ENCODE data around the gene FGD5. TPM values are rescaled to one million over a fixed set of nuclear protein-coding genes. Genes with fewer than 3 reads are reported as not detected.

FGD5 gene
- total and polyA plus RNA-seq, 7 experiments from 2014 or later, result 0.37 TPM; not detected in 6

GRCh38 chr3:14783480-14784086, 35.2 kb upstream of the FGD5 start:
- Mint-ChIP-seq H3K9me3 (peaks cover 0 to 13% (median 8%) of the 10 kb centered on the region in 11 donors), H3K36me3 (peaks cover 0 to 4% (median 0%) of the 10 kb centered on the region in 5 donors), H3K27ac (no peak overlapping the region), H3K27me3 (peaks cover 0 to 23% (median 18%) of the 10 kb centered on the region in 5 donors), H3K4me3 (no peak overlapping the region), H3K4me1 (no peaks in the 10 kb centered on the region)
- Histone ChIP-seq H3K36me3 (ENCODE audit: control insufficient read depth in 2 of 3, insufficient read depth in 3 of 3, low read length in 3 of 3) (no peaks in the 10 kb centered on the region), H3K9me3 (ENCODE audit: control insufficient read depth in 2 of 3, low read length in 3 of 3) (peaks cover 0 to 2% (median 0%) of the 10 kb centered on the region in 3 experiments), H3K4me3 (ENCODE audit: low read length) (no peak overlapping the region), H3K27me3 (ENCODE audit: control insufficient read depth in 2 of 2, insufficient read depth in 2 of 2, low read length in 2 of 2) (no peaks in the 10 kb centered on the region), H3K4me1 (ENCODE audit: control insufficient read depth in 2 of 2, insufficient read depth in 2 of 2, low read length in 2 of 2) (no peaks in the 10 kb centered on the region), H3K27ac (ENCODE audit: low read depth, low read length) (no peak overlapping the region)
- ChIA-PET CTCF (interaction anchor here (1.4 kb wide), 1 partner anchor 138 kb away, joined by 4 read pairs; no protein-coding TSS in a partner anchor), POLR2A (no interaction called here)
- ATAC-seq (no peak), DNase-seq (no peak)
- intact Hi-C loops (cut with micrococcal nuclease), result loop anchor here in 1 of 2 donors (10.0 kb wide), 1 partner anchor 109 kb away; the partner anchor contains the start of gene C3orf20

- Histone ChIP-seq H3K9me3 (ENCODE audit: control insufficient read depth in 2 of 3, low read length in 3 of 3) (no peaks in the 10 kb centered on the region), H3K36me3 (ENCODE audit: control insufficient read depth in 2 of 3, insufficient read depth in 3 of 3, low read length in 3 of 3) (no peaks in the 10 kb centered on the region), H3K4me1 (ENCODE audit: control insufficient read depth in 2 of 2, insufficient read depth in 2 of 2, low read length in 2 of 2) (no peaks in the 10 kb centered on the region), H3K27ac (ENCODE audit: low read depth, low read length) (no peak overlapping the region), H3K4me3 (ENCODE audit: low read length) (no peak overlapping the region), H3K27me3 (ENCODE audit: control insufficient read depth in 2 of 2, insufficient read depth in 2 of 2, low read length in 2 of 2) (no peaks in the 10 kb centered on the region)
- Mint-ChIP-seq H3K27ac (no peak overlapping the region), H3K27me3 (peaks cover 0 to 20% (median 16%) of the 10 kb centered on the region in 5 donors), H3K4me3 (no peak overlapping the region), H3K36me3 (no peaks in the 10 kb centered on the region), H3K4me1 (peaks cover 0 to 3% (median 0%) of the 10 kb centered on the region in 7 donors), H3K9me3 (peaks cover 0 to 7% (median 3%) of the 10 kb centered on the region in 11 donors)
- intact Hi-C loops (cut with micrococcal nuclease), result loop anchor here in 1 of 2 donors (10.0 kb wide), 1 partner anchor 109 kb away; the partner anchor contains the start of gene C3orf20
- ATAC-seq (no peak), DNase-seq (no peak)
- CTCF ChIA-PET, result interaction anchor here (1.4 kb wide), 1 partner anchor 138 kb away, joined by 4 read pairs; no protein-coding TSS in a partner anchor
- POLR2A ChIA-PET, result no interaction called here
Measured at GRCh38 chr3:14784087-14784681, 34.6 kb upstream of the FGD5 start.

- Mint-ChIP-seq H3K27me3 (peaks cover 7 to 24% (median 20%) of the 10 kb centered on the region in 5 donors), H3K27ac (no peak overlapping the region), H3K4me1 (peaks cover 0 to 4% (median 0%) of the 10 kb centered on the region in 7 donors), H3K9me3 (no peaks in the 10 kb centered on the region), H3K4me3 (peak overlapping the region in 1 of 10 donors; percentile 18), H3K36me3 (no peaks in the 10 kb centered on the region)
- ChIA-PET POLR2A (interaction anchor here (0.5 kb wide), 1 partner anchor 393 kb away, joined by 3 read pairs; no protein-coding TSS in a partner anchor), CTCF (interaction anchor here (1.4 kb wide), 1 partner anchor 136 kb away, joined by 4 read pairs; no protein-coding TSS in a partner anchor)
- no peak overlapping the region for H3K27ac ChIP-seq (ENCODE audit: low read depth, low read length)
- DNase-seq, result no peak
- H3K9me3 ChIP-seq (ENCODE audit: control insufficient read depth in 2 of 3, low read length in 3 of 3), result no peaks in the 10 kb centered on the region
- intact Hi-C loops (cut with micrococcal nuclease), result loop anchor here in 1 of 2 donors (10.0 kb wide), 1 partner anchor 111 kb away; the partner anchor contains the start of gene C3orf20
- no peak overlapping the region for H3K4me3 ChIP-seq (ENCODE audit: low read length)
- ATAC-seq, result no peak
- H3K4me1 ChIP-seq (ENCODE audit: control insufficient read depth in 2 of 2, insufficient read depth in 2 of 2, low read length in 2 of 2), result no peaks in the 10 kb centered on the region
- no peaks in the 10 kb centered on the region for H3K36me3 ChIP-seq (ENCODE audit: control insufficient read depth in 2 of 3, insufficient read depth in 3 of 3, low read length in 3 of 3)
- H3K27me3 ChIP-seq (ENCODE audit: control insufficient read depth in 2 of 2, insufficient read depth in 2 of 2, low read length in 2 of 2), result no peaks in the 10 kb centered on the region
Measured at GRCh38 chr3:14785207-14786155, 33.3 kb upstream of the FGD5 start.

- ATAC-seq (no peak), DNase-seq (no peak)
- Histone ChIP-seq H3K27ac (ENCODE audit: low read depth, low read length) (no peak overlapping the region), H3K4me3 (ENCODE audit: low read length) (no peak overlapping the region), H3K9me3 (ENCODE audit: control insufficient read depth in 2 of 3, low read length in 3 of 3) (no peaks in the 10 kb centered on the region), H3K4me1 (ENCODE audit: control insufficient read depth in 2 of 2, insufficient read depth in 2 of 2, low read length in 2 of 2) (no peaks in the 10 kb centered on the region), H3K27me3 (ENCODE audit: control insufficient read depth in 2 of 2, insufficient read depth in 2 of 2, low read length in 2 of 2) (no peaks in the 10 kb centered on the region), H3K36me3 (ENCODE audit: control insufficient read depth in 2 of 3, insufficient read depth in 3 of 3, low read length in 3 of 3) (no peaks in the 10 kb centered on the region)
- ChIA-PET CTCF (interaction anchor here (0.6 kb wide), 1 partner anchor 53 kb away, joined by 3 read pairs; no protein-coding TSS in a partner anchor), POLR2A (no interaction called here)
- Mint-ChIP-seq H3K4me3 (no peak overlapping the region), H3K4me1 (peaks cover 0 to 4% (median 0%) of the 10 kb centered on the region in 7 donors), H3K36me3 (no peaks in the 10 kb centered on the region), H3K27me3 (peaks cover 7 to 32% (median 28%) of the 10 kb centered on the region in 5 donors), H3K27ac (no peak overlapping the region), H3K9me3 (no peaks in the 10 kb centered on the region)
- intact Hi-C loops (cut with micrococcal nuclease), result loop anchor here in 1 of 2 donors (10.0 kb wide), 1 partner anchor 112 kb away; the partner anchor contains the start of gene C3orf20
Measured at GRCh38 chr3:14786369-14786768, 32.4 kb upstream of the FGD5 start.

- intact Hi-C loops (cut with micrococcal nuclease), result loop anchor here in 1 of 2 donors (10.0 kb wide), 1 partner anchor 113 kb away; the partner anchor contains the start of gene C3orf20
- Mint-ChIP-seq H3K36me3 (no peaks in the 10 kb centered on the region), H3K4me1 (peaks cover 0 to 4% (median 0%) of the 10 kb centered on the region in 7 donors), H3K4me3 (no peak overlapping the region), H3K27ac (no peak overlapping the region), H3K9me3 (no peaks in the 10 kb centered on the region), H3K27me3 (peaks cover 7 to 34% (median 31%) of the 10 kb centered on the region in 5 donors)
- no peak overlapping the region for H3K27ac ChIP-seq (ENCODE audit: low read depth, low read length)
- no peaks in the 10 kb centered on the region for H3K36me3 ChIP-seq (ENCODE audit: control insufficient read depth in 2 of 3, insufficient read depth in 3 of 3, low read length in 3 of 3)
- DNase-seq, result no peak
- H3K4me1 ChIP-seq (ENCODE audit: control insufficient read depth in 2 of 2, insufficient read depth in 2 of 2, low read length in 2 of 2), result no peaks in the 10 kb centered on the region
- CTCF ChIA-PET, result no interaction called here
- H3K9me3 ChIP-seq (ENCODE audit: control insufficient read depth in 2 of 3, low read length in 3 of 3), result no peaks in the 10 kb centered on the region
- ATAC-seq, result no peak
- no peaks in the 10 kb centered on the region for H3K27me3 ChIP-seq (ENCODE audit: control insufficient read depth in 2 of 2, insufficient read depth in 2 of 2, low read length in 2 of 2)
- POLR2A ChIA-PET, result no interaction called here
- H3K4me3 ChIP-seq (ENCODE audit: low read length), result no peak overlapping the region
Measured at GRCh38 chr3:14787630-14788029, 31.1 kb upstream of the FGD5 start.

- no peaks in the 10 kb centered on the region for H3K9me3 Mint-ChIP-seq
- no peaks in the 10 kb centered on the region for H3K27me3 ChIP-seq (ENCODE audit: control insufficient read depth in 2 of 2, insufficient read depth in 2 of 2, low read length in 2 of 2)
- no peak for DNase-seq
- no peaks in the 10 kb centered on the region for H3K4me1 ChIP-seq (ENCODE audit: control insufficient read depth in 2 of 2, insufficient read depth in 2 of 2, low read length in 2 of 2)
- intact Hi-C loops (cut with micrococcal nuclease), result loop anchor here in 1 of 2 donors (10.0 kb wide), 1 partner anchor 114 kb away; the partner anchor contains the start of gene C3orf20
- no peaks in the 10 kb centered on the region for H3K36me3 Mint-ChIP-seq
- no peak overlapping the region for H3K27ac ChIP-seq (ENCODE audit: low read depth, low read length)
- no peaks in the 10 kb centered on the region for H3K36me3 ChIP-seq (ENCODE audit: control insufficient read depth in 2 of 3, insufficient read depth in 3 of 3, low read length in 3 of 3)
- no peak overlapping the region for H3K4me3 Mint-ChIP-seq
- H3K4me3 ChIP-seq (ENCODE audit: low read length), result no peak overlapping the region
- peaks cover 0 to 4% (median 0%) of the 10 kb centered on the region in 7 donors for H3K4me1 Mint-ChIP-seq
- H3K27me3 Mint-ChIP-seq, result peaks cover 7 to 34% (median 34%) of the 10 kb centered on the region in 5 donors
- ChIA-PET CTCF (interaction anchor here (0.8 to 1.4 kb wide), 2 partner anchors 129 to 133 kb away, joined by 3 read pairs; no protein-coding TSS in a partner anchor), POLR2A (no interaction called here)
- H3K27ac Mint-ChIP-seq, result no peak overlapping the region
- ATAC-seq, result no peak
- H3K9me3 ChIP-seq (ENCODE audit: control insufficient read depth in 2 of 3, low read length in 3 of 3), result no peaks in the 10 kb centered on the region
Measured at GRCh38 chr3:14788644-14789043, 30.1 kb upstream of the FGD5 start.
